Smooth muscle cell of the brain vasculature (primary cell): ENCODE measurements around the gene HHIPL2.
"Not testable (repeated sequence)": the region's sequence is repeated elsewhere in the genome, so short reads cannot be mapped to it uniquely, and the experiment has no call there.

Experiments
- DNase-seq: peaks from one replicate; pipeline ENCODE4 v3.0.0-alpha.2; 2012; ENCODE audit warnings: low read depth, low spot score

The HHIPL2 gene

DNA sequence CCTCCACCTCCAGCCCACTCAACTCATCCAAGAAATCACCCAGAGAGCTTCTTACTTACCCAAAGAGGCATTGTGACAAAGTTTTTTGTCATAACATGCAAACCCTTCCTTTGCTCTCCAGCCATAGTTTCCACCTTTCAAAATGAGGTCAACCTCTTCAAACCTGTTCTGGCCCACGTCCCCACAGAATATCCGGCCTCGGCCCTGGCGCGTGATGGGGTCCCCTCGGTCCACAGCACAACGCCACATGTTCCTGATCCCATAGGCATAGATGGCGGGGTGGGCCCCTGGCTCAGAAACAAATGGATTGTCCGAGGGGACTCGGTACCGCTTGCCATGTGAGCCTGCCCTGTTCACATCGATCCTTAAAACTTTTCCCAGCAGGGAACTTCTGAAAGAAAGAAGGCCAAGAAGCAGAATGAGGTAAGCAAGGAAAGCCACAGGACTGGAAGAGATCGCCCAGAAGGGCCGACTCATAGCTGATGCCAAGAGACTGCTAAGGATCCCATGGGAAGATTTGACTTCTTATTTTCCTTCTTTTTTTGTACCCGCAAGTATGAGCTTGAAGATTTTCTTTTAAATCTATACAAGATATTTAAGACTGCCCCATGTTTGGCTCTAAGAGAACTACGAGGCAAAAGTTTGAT lies 7.8 kb downstream of the HHIPL2 start:
- no peak for DNase-seq

DNA sequence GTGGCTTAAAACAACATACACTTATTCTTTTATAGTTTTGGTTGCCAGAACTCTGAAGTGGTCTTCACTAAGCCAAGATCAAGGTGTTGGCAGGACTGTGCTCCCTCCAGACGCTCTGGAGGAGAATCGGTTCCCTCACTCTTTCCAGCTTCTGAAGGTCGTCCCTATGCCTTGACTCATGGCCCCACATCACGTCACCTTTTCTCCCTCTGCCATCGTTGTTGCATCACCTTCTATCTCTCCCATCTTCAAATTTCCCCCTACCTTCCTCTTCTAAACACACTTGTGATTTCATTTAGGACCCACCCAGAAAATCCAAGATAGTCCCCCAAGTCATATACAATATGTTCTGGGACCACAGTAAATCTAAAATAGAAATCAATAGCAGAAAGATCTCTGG lies 12.4 kb downstream of the HHIPL2 start:
- no peak for DNase-seq

DNA sequence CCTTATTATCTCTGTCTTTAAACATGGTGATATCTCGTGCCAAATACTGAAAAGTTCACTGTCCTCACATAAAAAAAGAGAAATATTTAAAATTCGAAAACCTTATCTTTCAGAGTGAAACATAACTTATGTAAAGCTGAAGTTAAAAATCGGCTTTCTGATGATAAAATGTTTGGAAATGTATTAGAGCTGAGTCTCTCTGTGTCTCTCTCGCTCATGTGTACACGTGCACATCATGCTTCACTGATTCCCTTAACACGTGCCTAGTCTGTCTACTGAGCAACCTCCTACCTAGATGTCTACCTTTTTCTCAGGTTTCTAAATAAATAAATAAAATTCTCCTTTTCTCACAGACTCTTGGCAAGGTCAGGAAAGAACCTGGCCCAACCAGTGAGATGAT lies 17.1 kb downstream of the HHIPL2 start:
- no peak for DNase-seq

DNA sequence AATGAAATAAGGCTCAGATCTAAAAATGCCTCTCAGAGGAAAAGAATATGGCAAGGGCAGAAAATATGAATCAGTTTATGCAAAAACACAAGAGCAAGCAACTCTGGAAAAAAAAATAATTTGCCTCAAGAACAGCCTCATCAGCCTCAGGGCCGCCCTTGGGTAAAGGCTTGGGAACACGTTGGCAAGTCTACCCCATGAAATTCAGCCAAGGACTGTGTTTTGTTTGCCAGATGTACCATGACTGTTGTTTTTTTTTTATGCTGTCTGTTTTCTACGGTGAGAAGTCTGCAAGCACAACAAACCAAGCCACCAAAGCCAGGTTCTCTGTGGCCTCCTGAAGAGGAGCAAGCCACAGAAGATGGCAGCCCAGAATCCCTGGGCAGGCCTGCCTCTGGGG lies 18.0 kb downstream of the HHIPL2 start:
- DNase-seq, result no peak

DNA sequence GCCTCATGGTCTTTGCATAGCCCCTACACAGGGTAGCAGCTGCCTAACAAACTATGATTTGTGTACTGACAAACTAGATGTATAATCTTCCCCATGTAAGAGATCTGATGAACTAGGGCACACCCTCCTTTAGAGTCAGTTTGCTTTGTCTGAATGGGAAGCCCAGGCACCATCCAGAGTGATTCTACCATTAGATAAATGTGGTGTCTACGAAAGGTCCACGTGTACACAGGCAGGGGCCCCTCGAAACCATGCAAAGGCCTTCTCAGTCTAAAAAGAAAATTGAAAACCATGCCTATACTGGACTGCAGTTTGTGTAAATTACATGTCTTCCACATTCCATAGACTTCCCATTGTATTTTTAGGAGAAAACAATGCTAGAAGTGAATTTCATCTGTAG lies 18.7 kb downstream of the HHIPL2 start:
- no peak for DNase-seq

DNA sequence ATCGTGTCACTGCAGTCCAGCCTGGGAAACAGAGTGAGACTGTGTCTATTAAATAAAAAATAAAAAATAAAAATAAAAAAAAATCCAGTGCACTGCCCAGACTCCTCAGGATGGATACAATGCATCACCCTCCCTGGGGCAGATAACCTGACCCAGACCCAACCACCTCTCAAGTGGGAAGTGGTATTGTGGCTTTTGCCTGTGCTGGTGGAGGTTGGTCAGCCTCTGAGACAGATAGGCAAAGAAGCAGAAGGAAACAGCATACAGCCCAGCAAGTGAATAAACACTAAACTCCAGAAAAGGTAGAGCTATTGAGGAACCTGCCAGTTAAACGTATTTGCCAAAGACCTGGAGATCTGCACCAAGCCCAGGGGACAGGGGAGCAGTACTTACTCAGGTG lies 22.0 kb downstream of the HHIPL2 start:
- no peak for DNase-seq

DNA sequence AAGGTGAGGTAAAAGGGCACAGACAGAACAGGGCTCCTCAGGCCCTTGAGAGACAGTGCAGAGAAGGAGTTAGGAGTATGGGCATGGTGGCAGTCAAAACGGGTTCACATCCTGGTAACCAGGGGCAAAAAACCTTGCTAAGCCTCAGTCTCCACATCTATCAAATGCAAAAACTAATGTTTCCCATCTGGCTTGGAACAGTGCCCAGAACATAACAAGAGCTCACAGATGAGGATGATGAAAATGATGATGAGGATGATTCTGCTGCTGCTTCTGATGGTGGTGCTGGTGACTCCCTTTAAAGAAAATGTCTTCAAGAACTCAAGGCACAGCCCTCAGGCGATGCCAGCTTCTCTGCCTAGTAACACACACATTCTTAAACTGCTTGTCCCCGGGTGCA lies 24.1 kb downstream of the HHIPL2 start:
- no peak for DNase-seq

DNA sequence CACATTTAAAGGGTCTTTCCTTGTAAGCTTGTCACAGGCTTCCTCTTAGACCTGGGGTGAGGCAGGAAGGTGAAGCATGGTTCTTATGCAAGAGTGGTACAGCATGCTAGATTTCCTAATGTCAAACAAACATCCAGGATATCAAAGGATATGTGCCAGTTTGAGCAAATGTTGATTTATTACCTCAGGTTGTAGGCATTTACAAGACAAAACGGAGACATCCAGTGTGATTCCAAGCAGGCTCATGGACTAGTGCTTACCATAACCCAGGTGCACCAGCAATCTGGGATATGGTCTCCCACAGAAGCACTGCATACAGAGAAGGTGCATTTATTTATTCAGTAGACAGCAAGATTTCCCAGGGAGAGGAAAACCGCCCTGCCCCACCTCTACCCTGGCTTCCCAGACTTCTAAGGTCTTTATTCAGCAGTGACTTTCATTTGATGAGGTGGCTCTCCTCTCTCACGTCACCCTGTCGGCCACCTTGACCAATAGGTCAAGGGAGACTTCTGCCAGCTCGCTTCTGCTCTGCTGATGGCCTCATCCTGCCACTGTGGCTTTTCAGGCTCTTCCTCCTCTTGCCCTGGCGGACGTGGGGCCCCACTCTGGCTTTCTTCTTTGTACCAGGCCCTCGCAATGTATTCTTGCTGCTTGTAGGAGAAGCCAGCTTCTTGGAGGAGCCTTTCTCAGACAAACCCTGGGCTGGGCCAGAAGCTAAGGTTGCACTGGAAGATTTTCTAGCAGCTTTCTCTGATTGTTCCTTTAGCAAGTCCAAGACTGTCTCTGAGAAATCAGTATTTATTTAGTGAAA lies 25.6 kb downstream of the HHIPL2 start:
- no peak for DNase-seq

DNA sequence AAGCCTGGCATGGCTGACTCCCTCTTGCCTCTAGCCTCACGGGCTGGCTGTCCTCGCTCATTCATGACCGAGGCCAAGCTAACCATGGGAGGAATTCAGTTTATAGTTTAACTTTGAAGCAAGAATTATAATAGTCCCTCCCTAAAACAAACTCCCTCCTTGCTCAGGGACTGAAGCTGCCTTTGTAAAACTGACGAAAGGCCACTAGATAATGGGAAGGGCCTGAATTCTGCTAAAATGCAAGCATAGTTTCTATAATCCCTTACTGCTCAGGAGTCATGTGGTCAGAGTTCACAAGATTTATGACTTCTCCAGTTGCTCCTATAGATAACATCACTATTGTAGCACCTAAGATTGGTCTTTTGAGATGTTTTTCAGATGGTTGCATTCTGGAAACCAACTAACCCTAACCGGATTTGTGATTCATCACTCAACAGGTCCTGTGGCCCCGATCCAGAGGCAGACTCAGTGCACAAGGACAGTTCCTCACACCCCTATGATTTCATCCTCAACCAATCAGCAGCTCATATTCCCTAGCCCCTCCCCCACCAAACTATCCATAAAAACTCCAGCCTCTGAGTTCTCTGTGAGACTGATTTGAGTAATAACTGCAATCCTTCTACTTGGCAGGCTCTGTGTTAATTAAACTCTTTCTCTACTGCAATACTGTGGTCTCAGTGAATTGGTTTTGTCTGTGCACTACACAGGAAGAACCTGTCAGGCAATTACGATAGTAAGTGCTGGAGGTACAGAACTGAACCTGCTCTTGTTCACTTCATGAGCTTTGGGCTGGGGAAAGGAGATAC lies 26.4 kb downstream of the HHIPL2 start:
- DNase-seq, result no peak

DNA sequence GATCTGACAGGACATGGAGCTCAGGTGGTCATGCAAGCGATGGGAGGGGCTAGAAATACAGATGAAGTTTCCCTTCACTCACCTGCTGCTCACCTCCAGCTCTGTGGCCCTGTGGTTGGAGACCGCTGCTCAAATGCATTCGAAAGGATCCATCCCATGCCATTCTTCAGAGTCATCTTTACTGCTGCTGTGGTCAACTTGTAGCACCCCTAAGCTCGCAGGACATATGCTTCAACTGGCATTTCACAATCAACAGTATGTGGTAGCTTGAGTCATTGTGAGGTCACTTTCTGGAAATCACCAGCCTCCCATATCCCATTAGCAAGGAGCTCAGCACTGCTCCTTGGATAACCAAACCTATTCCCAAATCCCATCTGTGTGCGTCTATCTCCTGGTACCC lies 58.4 kb downstream of the HHIPL2 start:
- not testable (repeated sequence) for DNase-seq

DNA sequence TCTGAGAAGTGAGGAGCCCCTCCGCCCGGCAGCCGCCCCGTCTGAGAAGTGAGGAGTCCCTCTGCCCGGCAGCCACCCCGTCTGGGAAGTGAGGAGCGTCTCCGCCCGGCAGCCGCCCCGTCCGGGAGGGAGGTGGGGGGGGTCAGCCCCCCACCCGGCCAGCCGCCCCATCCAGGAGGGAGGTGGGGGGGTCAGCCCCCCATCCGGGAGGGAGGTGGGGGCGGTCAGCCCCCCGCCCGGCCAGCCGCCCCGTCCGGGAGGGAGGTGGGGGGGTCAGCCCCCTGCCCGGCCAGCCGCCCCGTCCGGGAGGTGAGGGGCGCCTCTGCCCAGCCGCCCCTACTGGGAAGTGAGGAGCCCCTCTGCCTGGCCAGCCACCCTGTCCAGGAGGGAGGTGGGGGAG lies 60.1 kb downstream of the HHIPL2 start:
- DNase-seq, result not testable (repeated sequence)

DNA sequence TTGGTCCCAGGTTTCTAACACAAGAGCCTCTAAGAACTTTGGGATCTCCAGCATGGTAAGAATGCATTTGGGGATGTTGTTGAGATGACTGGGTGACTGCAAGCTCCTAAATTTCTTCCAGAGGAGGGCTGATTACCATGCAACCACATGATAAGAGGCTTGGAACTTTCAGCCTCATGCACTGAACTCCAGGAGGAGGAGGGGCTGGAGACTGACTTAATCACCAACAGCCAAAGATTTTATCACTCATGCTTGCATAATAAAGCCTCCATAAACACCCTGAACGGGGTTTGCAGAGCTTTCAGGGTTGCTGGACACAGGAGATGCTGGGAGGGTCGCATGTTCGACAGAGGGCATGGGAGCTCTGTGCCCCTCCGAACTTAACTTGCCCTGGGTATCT lies 63.9 kb downstream of the HHIPL2 start:
- DNase-seq, result not testable (repeated sequence)

DNA sequence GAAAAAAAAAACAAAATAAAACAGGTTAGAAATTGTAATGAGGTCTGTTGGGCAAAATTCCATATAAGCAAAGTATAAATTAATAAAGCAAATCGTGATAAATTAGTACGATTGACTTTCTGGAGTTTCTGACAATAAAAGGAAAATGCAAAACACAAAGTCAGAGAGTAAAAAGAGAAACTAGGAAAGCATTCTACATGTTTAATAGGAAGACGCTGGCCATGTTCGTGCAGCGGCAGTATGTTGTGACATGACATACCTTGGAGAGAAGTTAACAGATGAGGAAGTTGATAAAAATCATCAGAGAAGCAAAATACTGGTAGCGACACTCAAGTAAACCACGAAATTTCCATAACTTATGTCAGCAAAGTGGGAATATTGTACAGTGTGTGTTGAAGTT lies 68.3 kb downstream of the HHIPL2 start:
- DNase-seq, result not testable (repeated sequence)

DNA sequence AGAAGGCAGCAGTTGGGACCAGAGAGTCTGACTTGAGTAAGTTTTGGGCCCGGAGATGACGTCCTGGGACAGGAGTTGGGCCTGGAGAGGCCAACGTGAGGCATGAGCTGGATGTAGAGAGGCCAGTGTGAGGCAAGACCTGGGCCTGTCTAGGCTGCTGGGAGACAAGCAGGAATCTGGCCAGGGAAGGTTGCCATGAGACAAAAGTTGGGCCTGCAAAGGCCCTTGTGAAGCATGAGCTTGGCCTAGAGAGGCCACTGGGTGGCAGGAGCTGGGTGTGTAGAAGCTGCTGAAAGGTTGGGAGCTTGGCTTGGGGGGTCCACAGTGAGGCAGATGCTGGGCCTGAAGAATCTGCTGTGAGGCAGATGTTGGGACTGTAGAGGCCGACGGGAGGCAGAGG lies 71.5 kb downstream of the HHIPL2 start:
- not testable (repeated sequence) for DNase-seq

DNA sequence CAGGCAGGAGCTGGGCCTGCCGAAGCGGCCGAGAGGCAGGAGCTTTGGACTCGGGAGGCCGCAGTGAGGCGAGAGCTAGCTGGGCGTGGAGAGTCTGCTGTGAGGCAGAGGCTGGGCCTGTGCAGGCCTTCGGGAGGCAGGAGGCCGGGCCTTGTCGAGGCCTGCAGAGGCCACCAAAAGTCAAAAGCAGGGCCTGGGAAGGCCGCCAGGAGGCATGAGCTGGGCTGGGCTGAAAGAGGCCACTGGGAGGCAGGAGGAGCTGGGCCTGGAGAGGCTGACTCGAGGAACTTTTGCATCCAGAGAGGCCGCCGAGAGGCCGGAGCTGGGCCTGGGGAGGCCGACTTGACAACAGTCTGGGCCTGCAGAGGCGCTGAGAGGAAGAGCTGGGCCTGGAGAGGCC lies 74.2 kb downstream of the HHIPL2 start:
- DNase-seq, result not testable (repeated sequence)

DNA sequence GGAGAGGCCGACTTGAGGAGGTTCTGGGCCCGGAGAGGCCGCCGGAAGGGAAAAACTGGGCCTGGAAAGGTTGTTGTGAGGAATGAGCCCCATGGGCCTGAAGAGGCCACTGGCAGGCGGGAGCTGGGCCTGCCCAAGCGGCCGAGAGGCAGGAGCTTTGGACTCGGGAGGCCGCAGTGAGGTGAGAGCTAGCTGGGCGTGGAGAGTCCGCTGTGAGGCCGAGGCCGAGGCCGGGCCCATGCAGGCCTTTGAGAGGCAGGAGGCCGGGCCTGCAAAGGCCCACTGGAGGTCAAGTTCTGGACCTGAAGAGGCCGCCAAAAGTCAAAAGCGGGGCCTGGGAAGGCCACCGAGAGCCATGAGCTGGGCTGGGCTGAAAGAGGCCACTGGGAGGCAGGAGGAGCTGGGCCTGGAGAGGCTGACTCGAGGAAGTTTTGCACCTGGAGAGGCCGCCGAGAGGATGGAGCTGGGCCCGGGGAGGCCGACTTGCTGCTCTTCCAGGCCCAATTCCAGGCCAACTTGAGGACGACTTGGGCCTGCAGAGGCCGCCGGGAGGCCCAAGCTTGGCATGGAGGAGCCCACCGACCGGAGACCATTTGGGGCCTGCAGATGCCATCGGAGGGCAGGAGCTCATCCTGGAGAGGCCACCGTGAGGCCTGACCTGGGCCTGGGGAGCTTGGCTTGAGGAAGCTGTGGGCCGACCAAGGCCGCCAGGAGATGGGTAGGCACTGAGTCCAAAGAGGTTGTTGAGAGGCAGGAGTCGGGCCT lies 74.9 kb downstream of the HHIPL2 start:
- not testable (repeated sequence) for DNase-seq
